Skeletal muscle tissue (tissue), 4 donors: ENCODE data around the gene TTC24. TPM values are rescaled to one million over a fixed set of nuclear protein-coding genes. Genes with fewer than 3 reads are reported as not detected.
A peak's percentile ranks its signal among the peaks of the same experiment; 100 is the strongest.
"Not testable (repeated sequence)": the region's sequence is repeated elsewhere in the genome, so short reads cannot be mapped to it uniquely, and the experiment has no call there.

Experiments used
- H3K27ac ChIP-seq: one replicate; pipeline ENCODE4 v1.7.0; 2013; ENCODE audit warnings: mild to moderate bottlenecking, low read depth, low read length, inconsistent platforms
- H3K27me3 ChIP-seq, 3 donors: one replicate each; pipeline ENCODE4 v1.7.0; 2013; ENCODE audit warnings: low read length in 3 of 3; ENCODE audit not compliant: control insufficient read depth in 3 of 3, insufficient read depth in 3 of 3
- H3K36me3 ChIP-seq, 3 donors: one replicate each; pipeline ENCODE4 v1.7.0; 2013; ENCODE audit warnings: low read length in 3 of 3; ENCODE audit not compliant: control insufficient read depth in 3 of 3, insufficient read depth in 3 of 3
- H3K4me1 ChIP-seq, 3 donors: one replicate each; pipeline ENCODE4 v1.7.0; 2013; ENCODE audit warnings: low read length in 3 of 3, mild to moderate bottlenecking in 3 of 3; ENCODE audit not compliant: control insufficient read depth in 3 of 3, insufficient read depth in 3 of 3
- H3K4me3 ChIP-seq, 3 donors: one replicate each; pipeline ENCODE4 v1.7.0; 2013; ENCODE audit warnings: low read length in 3 of 3
- H3K9ac ChIP-seq, 3 donors: one replicate each; pipeline ENCODE4 v1.7.0; 2013; ENCODE audit warnings: low read length in 3 of 3, mild to moderate bottlenecking in 3 of 3, moderate library complexity in 2 of 3, low read depth in 1 of 3
- H3K9me3 ChIP-seq, 3 donors: one replicate each; pipeline ENCODE4 v1.7.0; 2013; ENCODE audit warnings: low read length in 3 of 3; ENCODE audit not compliant: control insufficient read depth in 3 of 3
- total RNA-seq: library from RNA; depleted of rRNA; stranded (reverse); fragments of >200 nt; gene quantifications from one replicate; pipeline ENCODE4 v1.2.3, GENCODE V29; 2014
- donor health status: Osteomylitis.

Gene TTC24
- total RNA-seq, 1 donor from 2014 or later, result not detected

- Histone ChIP-seq H3K27ac (no peak overlapping the region), H3K27me3 (no peaks in the 10 kb centered on the region), H3K4me3 (no peak overlapping the region), H3K4me1 (peaks cover 0 to 6% (median 4%) of the 10 kb centered on the region in 3 donors), H3K9ac (no peak overlapping the region), H3K9me3 (no peaks in the 10 kb centered on the region), H3K36me3 (no peaks in the 10 kb centered on the region)
Measured at GRCh38 chr1:156583821-156584622, 4.5 kb downstream of the TTC24 start.

GRCh38 chr1:156584813-156585212 lies 5.3 kb downstream of the TTC24 start:
- Histone ChIP-seq H3K9me3 (no peaks in the 10 kb centered on the region), H3K27me3 (no peaks in the 10 kb centered on the region), H3K4me3 (no peak overlapping the region), H3K27ac (no peak overlapping the region), H3K36me3 (no peaks in the 10 kb centered on the region), H3K4me1 (peaks cover 0 to 6% (median 4%) of the 10 kb centered on the region in 3 donors), H3K9ac (no peak overlapping the region)

- no peaks in the 10 kb centered on the region for H3K36me3 ChIP-seq
- H3K27ac ChIP-seq, result no peak overlapping the region
- H3K27me3 ChIP-seq, result no peaks in the 10 kb centered on the region
- H3K9me3 ChIP-seq, result no peaks in the 10 kb centered on the region
- no peak overlapping the region for H3K9ac ChIP-seq
- no peak overlapping the region for H3K4me3 ChIP-seq
- peaks cover 5 to 14% (median 9%) of the 10 kb centered on the region in 3 donors for H3K4me1 ChIP-seq
Measured at GRCh38 chr1:156586323-156586722, 6.8 kb downstream of the TTC24 start.

GRCh38 chr1:156586892-156587477 lies 7.5 kb downstream of the TTC24 start:
- H3K27ac ChIP-seq, result no peak overlapping the region
- H3K27me3 ChIP-seq, result no peaks in the 10 kb centered on the region
- H3K36me3 ChIP-seq, result no peaks in the 10 kb centered on the region
- H3K4me3 ChIP-seq, result no peak overlapping the region
- H3K9ac ChIP-seq, result no peak overlapping the region
- H3K4me1 ChIP-seq, result peaks cover 7 to 16% (median 10%) of the 10 kb centered on the region in 3 donors
- H3K9me3 ChIP-seq, result no peaks in the 10 kb centered on the region

- not testable (repeated sequence) for H3K27ac ChIP-seq, H3K36me3 ChIP-seq, H3K4me3 ChIP-seq, H3K9me3 ChIP-seq, H3K9ac ChIP-seq, H3K27me3 ChIP-seq
- H3K4me1 ChIP-seq, result peaks cover 11 to 22% (median 13%) of the 10 kb centered on the region in 3 donors
Measured at GRCh38 chr1:156587927-156588326, 8.4 kb downstream of the TTC24 start.

GRCh38 chr1:156589546-156589945 lies 10.0 kb downstream of the TTC24 start:
- H3K4me3 ChIP-seq, result no peak overlapping the region
- no peaks in the 10 kb centered on the region for H3K27me3 ChIP-seq
- H3K9me3 ChIP-seq, result no peaks in the 10 kb centered on the region
- peaks cover 11 to 26% (median 13%) of the 10 kb centered on the region in 3 donors for H3K4me1 ChIP-seq
- no peak overlapping the region for H3K27ac ChIP-seq
- H3K9ac ChIP-seq, result no peak overlapping the region
- peaks cover 9 to 17% (median 11%) of the 10 kb centered on the region in 3 donors for H3K36me3 ChIP-seq

GRCh38 chr1:156590326-156591180 lies 11.0 kb downstream of the TTC24 start:
- H3K36me3 ChIP-seq, result peaks cover 17 to 28% (median 20%) of the 10 kb centered on the region in 3 donors
- H3K9me3 ChIP-seq, result no peaks in the 10 kb centered on the region
- H3K27ac ChIP-seq, result peak overlapping the region; percentile 79
- peaks cover 11 to 26% (median 13%) of the 10 kb centered on the region in 3 donors for H3K4me1 ChIP-seq
- peak overlapping the region in 2 of 3 donors; percentile 93 to 94 for H3K4me3 ChIP-seq
- H3K9ac ChIP-seq, result peak overlapping the region; percentile 92 to 97 (median 93)
- H3K27me3 ChIP-seq, result no peaks in the 10 kb centered on the region

- Histone ChIP-seq H3K4me3 (peak overlapping the region; percentile 93 to 94 (median 93)), H3K36me3 (peaks cover 21 to 33% (median 25%) of the 10 kb centered on the region in 3 donors), H3K9ac (peak overlapping the region; percentile 92 to 97 (median 93)), H3K27me3 (no peaks in the 10 kb centered on the region), H3K9me3 (no peaks in the 10 kb centered on the region), H3K27ac (peak overlapping the region; percentile 79), H3K4me1 (peaks cover 11 to 26% (median 13%) of the 10 kb centered on the region in 3 donors)
Measured at GRCh38 chr1:156591181-156591431, 11.6 kb downstream of the TTC24 start.

GRCh38 chr1:156591432-156592157 lies 12.1 kb downstream of the TTC24 start, which contains the start of gene NAXE:
Gene NAXE, plus strand, starts transcription at chr1:156591776. Its CDS starts 29 bp downstream, at chr1:156591805.
- peak within 1 kb of the TSS; percentile 93 to 94 (median 93) for H3K4me3 ChIP-seq
- H3K9me3 ChIP-seq, result no peaks in the 10 kb centered on the region
- peaks cover 26 to 37% (median 30%) of the 10 kb centered on the region in 3 donors for H3K36me3 ChIP-seq
- H3K9ac ChIP-seq, result peak within 1 kb of the TSS; percentile 92 to 97 (median 93)
- H3K27me3 ChIP-seq, result no peaks in the 10 kb centered on the region
- peak within 1 kb of the TSS; percentile 79 for H3K27ac ChIP-seq
- H3K4me1 ChIP-seq, result peaks cover 11 to 26% (median 13%) of the 10 kb centered on the region in 3 donors
